AG04450 (cell line): ENCODE measurements around the gene ZNF580. TPM values are rescaled to one million over a fixed set of nuclear protein-coding genes. Genes with fewer than 3 reads are reported as not detected.

Source experiments
- CTCF ChIA-PET: fragments of 300-600, 350-600 bp; formaldehyde crosslinking; extraction: SDS; loops from one replicate; lab custom pipeline; 2022; ENCODE audit warnings: antibody characterized with exemption, inconsistent platforms; lab: Charles Lee
- POLR2A ChIA-PET: fragments of 350-600 bp; formaldehyde crosslinking; extraction: SDS; loops from one replicate; lab custom pipeline; 2021; ENCODE audit warnings: antibody characterized with exemption, inconsistent platforms; lab: Yijun Ruan, JAX
- DNase-seq: peaks from one replicate; pipeline ENCODE4 v3.0.0-alpha.2; 2011; ENCODE audit warnings: low read depth, low spot score
- H3K27ac ChIP-seq: one replicate; pipeline ENCODE4 v1.5.1; 2012; ENCODE audit warnings: low read depth, low read length, control low read depth
- H3K27me3 ChIP-seq: one replicate; pipeline ENCODE4 v1.6.0; 2012; ENCODE audit warnings: low read length; ENCODE audit not compliant: control insufficient read depth, insufficient read depth
- H3K4me3 ChIP-seq: 2 replicates; pipeline ENCODE4 v1.5.1; 2011; ENCODE audit warnings: mild to moderate bottlenecking, low read depth, low read length, control low read depth
- H3K9me3 ChIP-seq: 2 replicates; pipeline ENCODE4 v1.5.1; 2012; ENCODE audit warnings: low read length; ENCODE audit not compliant: control insufficient read depth, insufficient read depth
- polyA plus RNA-seq: library from polyadenylated mRNA; depleted of rRNA; stranded (reverse); fragments of >200 nt; gene quantifications from 2 replicates; pipeline ENCODE4 v1.2.3, GENCODE V29; 2011
- TF ChIP-seq, protein P1 (sequence below): IDR thresholded peaks from 2 replicates; pipeline ENCODE4 v1.5.1; 2011; ENCODE audit warnings: low read depth, low read length, control low read depth, inconsistent platforms

ZNF580 gene
- polyA plus RNA-seq, 1 experiment: 7.3 TPM

DNA sequence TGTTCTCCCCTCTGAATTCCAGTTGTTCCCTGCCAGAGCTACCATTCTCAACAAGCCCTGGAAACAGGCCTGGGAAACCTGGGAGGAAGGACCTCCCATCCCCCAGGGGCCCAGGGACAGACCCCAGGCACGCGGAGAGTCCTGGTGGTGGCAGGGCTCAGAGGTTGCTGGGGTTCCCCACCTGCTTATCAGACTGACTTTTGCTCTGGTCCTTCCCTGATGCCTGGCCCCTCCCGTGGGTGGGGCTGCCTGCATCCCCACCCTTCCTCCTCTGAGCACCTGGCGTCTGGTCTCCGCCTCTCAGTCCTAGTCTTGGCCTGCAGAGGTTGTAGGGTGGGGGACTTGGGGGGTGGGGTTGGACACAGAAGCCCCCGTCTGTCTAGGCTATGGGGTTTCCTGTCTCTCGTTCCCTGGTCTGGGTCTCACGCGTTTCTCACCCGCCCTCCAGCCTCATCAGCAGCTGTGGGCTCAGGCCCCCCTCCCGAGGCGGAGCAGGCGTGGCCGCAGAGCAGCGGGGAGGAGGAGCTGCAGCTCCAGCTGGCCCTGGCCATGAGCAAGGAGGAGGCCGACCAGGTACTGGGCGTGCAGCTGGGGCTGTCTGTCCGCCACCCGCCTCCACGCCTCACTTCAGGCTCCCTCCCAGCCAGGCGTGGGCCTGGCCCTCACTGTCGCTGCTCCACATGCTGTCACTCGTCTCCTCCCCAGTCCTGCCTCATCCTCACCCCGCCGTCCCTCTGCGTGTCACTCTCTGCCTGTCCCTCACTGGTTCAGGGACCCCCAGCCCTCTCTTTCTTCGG is 47.8 kb downstream of the ZNF580 start:
- DNase-seq: no peak
- no peak overlapping the region for H3K27ac ChIP-seq
- ChIA-PET POLR2A (no interaction called here), CTCF (no interaction called here)
- TF ChIP-seq, protein P1, sequence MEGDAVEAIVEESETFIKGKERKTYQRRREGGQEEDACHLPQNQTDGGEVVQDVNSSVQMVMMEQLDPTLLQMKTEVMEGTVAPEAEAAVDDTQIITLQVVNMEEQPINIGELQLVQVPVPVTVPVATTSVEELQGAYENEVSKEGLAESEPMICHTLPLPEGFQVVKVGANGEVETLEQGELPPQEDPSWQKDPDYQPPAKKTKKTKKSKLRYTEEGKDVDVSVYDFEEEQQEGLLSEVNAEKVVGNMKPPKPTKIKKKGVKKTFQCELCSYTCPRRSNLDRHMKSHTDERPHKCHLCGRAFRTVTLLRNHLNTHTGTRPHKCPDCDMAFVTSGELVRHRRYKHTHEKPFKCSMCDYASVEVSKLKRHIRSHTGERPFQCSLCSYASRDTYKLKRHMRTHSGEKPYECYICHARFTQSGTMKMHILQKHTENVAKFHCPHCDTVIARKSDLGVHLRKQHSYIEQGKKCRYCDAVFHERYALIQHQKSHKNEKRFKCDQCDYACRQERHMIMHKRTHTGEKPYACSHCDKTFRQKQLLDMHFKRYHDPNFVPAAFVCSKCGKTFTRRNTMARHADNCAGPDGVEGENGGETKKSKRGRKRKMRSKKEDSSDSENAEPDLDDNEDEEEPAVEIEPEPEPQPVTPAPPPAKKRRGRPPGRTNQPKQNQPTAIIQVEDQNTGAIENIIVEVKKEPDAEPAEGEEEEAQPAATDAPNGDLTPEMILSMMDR: no peak
- H3K27me3 ChIP-seq: no peaks in the 10 kb centered on the region
- H3K9me3 ChIP-seq: no peaks in the 10 kb centered on the region; the same call in 1 of the 2 replicates
- H3K4me3 ChIP-seq: no peak overlapping the region

DNA sequence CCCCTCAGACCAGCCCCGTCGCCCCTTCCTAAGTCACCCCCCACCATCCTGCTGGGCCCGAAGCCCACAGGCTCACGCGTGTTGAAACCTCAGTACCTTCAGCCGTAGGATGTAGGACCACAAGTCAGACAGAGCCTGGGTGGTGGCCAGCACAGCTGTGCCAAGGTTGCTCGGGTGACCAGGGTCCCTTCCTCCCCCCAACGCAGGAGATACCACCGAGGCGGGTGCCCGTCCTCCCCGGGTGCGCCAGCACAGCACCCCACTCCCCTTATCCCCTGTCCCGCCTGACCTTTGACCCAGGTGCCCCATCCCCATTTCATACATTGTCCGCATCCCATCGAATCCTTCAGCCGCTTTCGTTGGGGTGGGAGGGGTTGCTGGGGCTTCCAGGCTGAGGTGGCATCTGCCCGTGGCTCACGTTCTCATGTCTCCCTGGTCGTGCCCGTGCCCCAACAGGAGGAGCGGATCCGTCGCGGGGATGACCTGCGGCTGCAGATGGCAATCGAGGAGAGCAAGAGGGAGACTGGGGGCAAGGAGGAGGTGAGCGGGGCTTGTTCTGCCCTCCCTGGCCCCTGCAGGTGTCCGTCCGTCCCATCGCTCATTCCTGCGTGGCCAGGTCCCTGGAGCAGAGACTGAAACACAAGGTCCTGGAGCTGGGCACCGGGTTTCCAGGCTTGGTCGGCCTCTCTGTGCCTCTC is 48.8 kb downstream of the ZNF580 start:
- Histone ChIP-seq H3K4me3 (no peak overlapping the region), H3K27ac (no peak overlapping the region), H3K9me3 (no peaks in the 10 kb centered on the region; the same call in 1 of the 2 replicates), H3K27me3 (no peaks in the 10 kb centered on the region)
- no peak for DNase-seq
- CTCF ChIA-PET: interaction anchor here (1.6 kb wide), 1 partner anchor 14 kb away, joined by 3 read pairs; no protein-coding TSS in a partner anchor
- TF ChIP-seq, protein P1: no peak
- POLR2A ChIA-PET: no interaction called here

DNA sequence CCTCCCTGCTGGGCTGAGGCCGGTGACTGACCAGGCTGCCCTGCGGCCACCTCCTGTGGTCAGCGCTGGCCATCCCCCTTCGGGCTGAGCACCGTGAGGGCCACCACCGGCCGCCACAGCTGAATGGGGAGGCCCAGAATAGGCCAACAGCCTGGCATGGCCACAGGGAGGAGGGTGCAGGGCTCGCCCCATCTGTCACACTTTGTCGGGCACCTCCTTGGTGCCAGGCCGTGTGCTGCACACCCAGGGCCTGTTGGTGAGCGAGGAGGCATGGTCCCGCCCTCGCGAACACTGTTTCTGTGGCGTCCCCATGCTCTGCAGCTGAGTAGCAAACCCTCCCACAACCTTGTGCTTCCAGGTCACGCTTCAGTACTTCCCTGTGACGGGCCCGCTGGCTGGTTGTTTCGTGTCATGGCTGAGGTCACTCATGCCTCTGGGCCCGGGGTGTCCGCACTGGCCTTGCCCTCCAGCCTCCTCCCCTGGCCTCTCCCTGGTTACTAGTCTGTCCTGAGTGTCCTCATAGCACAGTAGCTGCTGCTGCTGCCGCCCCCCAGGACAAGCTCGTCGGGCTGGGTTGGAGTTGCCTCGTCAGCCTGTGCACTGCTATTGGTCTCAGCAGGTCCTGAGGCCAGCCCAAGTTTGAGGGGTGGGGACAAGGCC is 49.4 kb downstream of the ZNF580 start:
- ChIA-PET CTCF (interaction anchor here (1.6 kb wide), 1 partner anchor 13 kb away, joined by 3 read pairs; no protein-coding TSS in a partner anchor), POLR2A (no interaction called here)
- TF ChIP-seq, protein P1: no peak
- Histone ChIP-seq H3K9me3 (no peaks in the 10 kb centered on the region; the same call in 1 of the 2 replicates), H3K27me3 (no peaks in the 10 kb centered on the region), H3K27ac (no peak overlapping the region), H3K4me3 (no peak overlapping the region)
- DNase-seq: no peak

DNA sequence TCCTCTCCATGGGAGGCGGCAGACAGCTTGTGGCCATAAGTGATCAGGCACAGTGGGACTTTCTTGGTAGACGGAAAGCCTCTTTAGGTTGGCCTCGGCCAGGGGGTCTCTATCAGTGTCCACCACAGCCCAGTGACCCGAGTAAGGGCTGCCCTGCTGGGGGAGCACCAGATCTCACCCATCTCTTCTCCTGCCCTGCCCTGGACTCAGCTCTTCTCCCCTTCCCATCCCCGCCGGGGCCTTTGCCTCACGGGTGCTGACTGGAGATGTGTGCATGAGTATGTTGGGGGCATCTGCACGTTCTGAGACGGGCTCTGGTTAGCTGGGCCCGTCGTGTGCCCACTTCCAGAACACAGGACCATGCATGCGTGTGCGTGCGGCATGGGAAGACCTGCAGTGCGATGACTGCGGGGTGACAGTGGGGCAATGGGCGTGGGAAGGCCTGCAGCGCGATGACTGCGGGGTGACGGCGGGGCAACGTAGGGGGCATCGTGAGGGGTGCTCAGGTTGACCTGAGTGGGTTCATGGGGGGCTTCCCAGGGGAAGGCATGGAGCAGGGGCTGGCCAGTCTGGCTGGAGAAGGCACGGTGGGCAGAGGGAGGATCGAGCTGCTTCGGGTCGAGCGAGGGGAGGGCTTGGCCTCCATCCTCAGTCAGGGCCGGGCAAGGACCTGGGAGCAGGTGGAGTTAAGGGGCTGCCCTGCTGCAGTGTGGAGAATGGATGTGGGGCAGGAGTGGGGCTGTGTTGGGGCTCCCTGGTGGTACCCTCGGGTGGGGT is 50.2 kb downstream of the ZNF580 start:
- no peaks in the 10 kb centered on the region for H3K27me3 ChIP-seq
- ChIA-PET POLR2A (no interaction called here), CTCF (interaction anchor here (1.6 kb wide), 1 partner anchor 13 kb away, joined by 3 read pairs; no protein-coding TSS in a partner anchor)
- H3K4me3 ChIP-seq: no peak overlapping the region
- no peak for DNase-seq
- no peaks in the 10 kb centered on the region; the same call in 1 of the 2 replicates for H3K9me3 ChIP-seq
- TF ChIP-seq, protein P1: no peak
- H3K27ac ChIP-seq: no peak overlapping the region
